HG02571 (cell line): Measurements from ENCODE around the gene RBM33.

Experiments
- ATAC-seq: cut with Tn5 transposase; IDR thresholded peaks from one replicate; pipeline ENCODE4 v1.9.1; 2021; ENCODE audit warnings: mild to moderate bottlenecking, moderate library complexity; ENCODE audit not compliant: unreplicated experiment

Gene RBM33

GRCh38 chr7:155717010-155717744, 72.7 kb downstream of the RBM33 start:
- no peak for ATAC-seq

GRCh38 chr7:155721056-155721455, 76.6 kb downstream of the RBM33 start:
- ATAC-seq = no peak

- no peak for ATAC-seq
These were observed 77.7 kb downstream of the RBM33 start for GRCh38 chr7:155722118-155722517.

GRCh38 chr7:155722936-155723335, 78.5 kb downstream of the RBM33 start:
- ATAC-seq = no peak

GRCh38 chr7:155724327-155725005, 80.0 kb downstream of the RBM33 start:
- ATAC-seq = peak; percentile 44

- ATAC-seq = no peak
These were observed 80.5 kb downstream of the RBM33 start for GRCh38 chr7:155725006-155725355.

- no peak for ATAC-seq
These were observed 83.2 kb downstream of the RBM33 start for GRCh38 chr7:155727616-155728015.

GRCh38 chr7:155728116-155728515, 83.7 kb downstream of the RBM33 start:
- ATAC-seq = no peak

- no peak for ATAC-seq
These were observed 85.4 kb downstream of the RBM33 start for GRCh38 chr7:155729847-155730246.

GRCh38 chr7:155731380-155731779, 86.9 kb downstream of the RBM33 start:
- no peak for ATAC-seq

- no peak for ATAC-seq
These were observed 87.4 kb downstream of the RBM33 start for GRCh38 chr7:155731871-155732270.

- no peak for ATAC-seq
These were observed 87.8 kb downstream of the RBM33 start for GRCh38 chr7:155732286-155732685.

GRCh38 chr7:155733582-155734444, 89.4 kb downstream of the RBM33 start:
- no peak for ATAC-seq

- no peak for ATAC-seq
These were observed 90.0 kb downstream of the RBM33 start for GRCh38 chr7:155734445-155734809.

GRCh38 chr7:155735442-155736115, 91.1 kb downstream of the RBM33 start:
- ATAC-seq = no peak

- no peak for ATAC-seq
These were observed 93.1 kb downstream of the RBM33 start for GRCh38 chr7:155737590-155737989.

GRCh38 chr7:155738104-155738503, 93.6 kb downstream of the RBM33 start:
- no peak for ATAC-seq

GRCh38 chr7:155738652-155739537, 94.4 kb downstream of the RBM33 start:
- ATAC-seq = no peak

GRCh38 chr7:155739538-155740143, 95.2 kb downstream of the RBM33 start:
- ATAC-seq = no peak

- ATAC-seq = no peak
These were observed 96.6 kb downstream of the RBM33 start for GRCh38 chr7:155741082-155741481.
